ENCODE measurements around the gene SMAP2. TPM values are rescaled to one million over a fixed set of nuclear protein-coding genes. Genes with fewer than 3 reads are reported as not detected.

The SMAP2 gene
- 21.7 and 40.1 TPM in 2 replicates for total RNA-seq

GRCh38 chr1:40373323-40374283, at the start of gene SMAP2:
Gene SMAP2 (plus strand): TSS chr1:40373727. CDS start chr1:40374121, 394 bp downstream.

DNA sequence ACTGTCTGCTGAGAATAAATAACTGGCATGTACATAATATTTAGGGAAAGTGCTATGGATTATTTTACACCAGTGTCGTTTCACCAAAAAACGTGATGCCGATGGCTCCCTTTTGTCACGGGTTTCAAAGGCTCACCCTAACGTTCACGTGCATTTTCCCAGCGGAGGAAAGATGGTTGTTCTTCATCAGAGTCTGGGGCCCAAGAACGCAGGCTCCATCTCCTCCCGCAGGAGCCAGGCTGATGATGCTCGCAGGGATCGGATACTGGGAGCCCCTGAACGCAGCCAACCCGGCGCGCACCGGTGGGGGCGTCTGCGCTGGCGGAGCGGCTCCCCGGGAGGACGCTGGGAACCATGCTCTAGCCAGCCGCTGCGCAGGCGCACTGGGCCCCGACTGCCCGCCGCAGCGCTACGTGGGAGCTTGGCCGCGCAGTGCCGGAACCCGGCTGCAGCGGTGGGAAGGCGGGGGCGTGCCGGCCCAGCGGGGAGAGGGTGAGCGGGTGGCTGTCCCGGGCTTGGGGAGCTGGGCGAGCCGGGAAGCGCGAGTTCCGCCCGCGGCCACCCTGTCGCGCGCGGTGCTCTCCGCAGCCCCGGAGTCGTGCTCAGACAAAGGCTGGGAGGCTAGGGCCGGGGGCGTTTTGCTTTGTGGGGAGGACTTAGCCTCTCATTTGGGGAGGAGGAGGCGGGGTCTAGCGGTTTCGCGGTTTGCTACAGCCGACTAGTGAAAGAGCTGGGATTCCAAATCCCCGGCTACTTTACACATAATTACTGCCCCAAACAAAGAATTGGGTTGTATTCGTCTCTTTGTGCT, 76.4 kb downstream of the SMAP2 start, which contains the start of gene ZFP69B:
ZFP69B (plus strand) TSS at position 793 of the 811 bp plus-strand sequence. CDS start 486 bp downstream, outside the sequence.

Other genes with a start within 250 kb of the SMAP2 start
- 17.3 and 23.5 TPM in 2 replicates for gene RLF, start 212.3 kb upstream of the SMAP2 start, total RNA-seq
- gene TMCO2, start 125.8 kb upstream of the SMAP2 start, total RNA-seq, result not detected in 2 replicates
- gene ZMPSTE24, start 115.5 kb upstream of the SMAP2 start, total RNA-seq, result 47.8 and 56.5 TPM in 2 replicates
- 0.59 and 0.73 TPM in 2 replicates for gene COL9A2, start 56.4 kb upstream of the SMAP2 start, total RNA-seq
- 2.9 and 4.9 TPM in 2 replicates for gene ZFP69B, start 76.7 kb downstream of the SMAP2 start, total RNA-seq
- gene ZFP69, start 103.6 kb downstream of the SMAP2 start, total RNA-seq, result 4.1 and 4.4 TPM in 2 replicates
- gene EXO5, start 135.0 kb downstream of the SMAP2 start, total RNA-seq, result 5.9 and 6.6 TPM in 2 replicates
- 2.7 and 3.3 TPM in 2 replicates for gene ZNF684, start 157.9 kb downstream of the SMAP2 start, total RNA-seq

Measured in subcutaneous preadipocyte (primary cell).